HCT116 (cell line): ENCODE data around the gene ATF5.
"Not testable (repeated sequence)": the region's sequence is repeated elsewhere in the genome, so short reads cannot be mapped to it uniquely, and the experiment has no call there.

Experiments
- EGR1 ChIP-seq: IDR thresholded peaks from 2 replicates; pipeline ENCODE4 v1.6.1; 2012; ENCODE audit warnings: low read depth
- EZH2 ChIP-seq: fragments of 200-600 bp; sonication (generic); IDR thresholded peaks from 2 replicates; pipeline ENCODE4 v1.6.1; 2017; ENCODE audit warnings: antibody characterized with exemption, mixed run types
- POLR2A ChIP-seq: IDR thresholded peaks from 2 replicates; pipeline ENCODE4 v1.7.0; 2011; ENCODE audit warnings: borderline replicate concordance; ENCODE audit not compliant: insufficient read depth, insufficient read length; ENCODE audit errors: extremely low read depth
- POLR2AphosphoS5 ChIP-seq: IDR thresholded peaks from 2 replicates; pipeline ENCODE4 v1.6.1; 2011; ENCODE audit warnings: mild to moderate bottlenecking, low read depth, low read length, moderate library complexity
- SIN3A ChIP-seq: IDR thresholded peaks from 2 replicates; pipeline ENCODE4 v1.6.1; 2012; ENCODE audit warnings: low read depth
- YY1 ChIP-seq: IDR thresholded peaks from 2 replicates; pipeline ENCODE4 v1.6.1; 2011; ENCODE audit warnings: low read length, low read depth, moderate library complexity, mild to moderate bottlenecking; ENCODE audit not compliant: insufficient replicate concordance; ENCODE audit errors: extremely low read depth
- TF ChIP-seq, protein P1 (sequence below), 3 experiments: fragments of 200-600 bp in 1 of 3; sonication (generic) in 1 of 3; IDR thresholded peaks in 2 of 3; conservative IDR thresholded peaks in 1 of 3; 2 replicates each; pipeline ENCODE4 v1.5.1; 2012 to 2017; ENCODE audit warnings: low read depth in 2 of 3, low read length in 2 of 3, antibody characterized with exemption in 1 of 3, borderline replicate concordance in 1 of 3, control low read depth in 1 of 3, mild to moderate bottlenecking in 1 of 3, mixed read lengths in 1 of 3, mixed run types in 1 of 3, moderate library complexity in 1 of 3; ENCODE audit not compliant: insufficient read depth in 1 of 3
- TF ChIP-seq, protein P2 (sequence below): IDR thresholded peaks from 2 replicates; pipeline ENCODE4 v1.6.1; 2012; ENCODE audit warnings: low read depth

DNA sequence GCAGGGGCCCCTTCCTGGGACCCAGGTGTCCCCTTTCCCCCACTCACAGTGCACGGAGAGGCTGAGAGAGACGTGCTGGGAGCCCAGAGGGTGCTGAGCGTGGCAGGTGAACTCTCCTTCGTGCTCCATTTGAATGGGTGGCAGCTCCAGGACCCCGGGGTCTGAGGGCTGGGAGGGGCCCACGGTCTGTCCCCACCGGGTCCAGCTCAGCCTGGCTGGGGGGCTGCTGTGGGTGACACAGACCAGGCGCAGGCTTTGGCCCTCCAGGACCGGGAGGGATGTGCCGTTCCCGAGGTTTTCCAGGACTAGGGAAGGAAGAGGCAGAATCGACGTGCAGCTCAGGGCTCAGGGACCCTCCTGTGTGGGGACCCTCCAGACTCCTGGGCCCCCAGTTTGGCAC is 29.6 kb downstream of the ATF5 start:
- TF ChIP-seq, protein P1, sequence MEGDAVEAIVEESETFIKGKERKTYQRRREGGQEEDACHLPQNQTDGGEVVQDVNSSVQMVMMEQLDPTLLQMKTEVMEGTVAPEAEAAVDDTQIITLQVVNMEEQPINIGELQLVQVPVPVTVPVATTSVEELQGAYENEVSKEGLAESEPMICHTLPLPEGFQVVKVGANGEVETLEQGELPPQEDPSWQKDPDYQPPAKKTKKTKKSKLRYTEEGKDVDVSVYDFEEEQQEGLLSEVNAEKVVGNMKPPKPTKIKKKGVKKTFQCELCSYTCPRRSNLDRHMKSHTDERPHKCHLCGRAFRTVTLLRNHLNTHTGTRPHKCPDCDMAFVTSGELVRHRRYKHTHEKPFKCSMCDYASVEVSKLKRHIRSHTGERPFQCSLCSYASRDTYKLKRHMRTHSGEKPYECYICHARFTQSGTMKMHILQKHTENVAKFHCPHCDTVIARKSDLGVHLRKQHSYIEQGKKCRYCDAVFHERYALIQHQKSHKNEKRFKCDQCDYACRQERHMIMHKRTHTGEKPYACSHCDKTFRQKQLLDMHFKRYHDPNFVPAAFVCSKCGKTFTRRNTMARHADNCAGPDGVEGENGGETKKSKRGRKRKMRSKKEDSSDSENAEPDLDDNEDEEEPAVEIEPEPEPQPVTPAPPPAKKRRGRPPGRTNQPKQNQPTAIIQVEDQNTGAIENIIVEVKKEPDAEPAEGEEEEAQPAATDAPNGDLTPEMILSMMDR (IDR thresholded peaks at IDR 0.05 in 2 of 3, conservative IDR thresholded peaks at IDR 0.05 in 1 of 3; ENCODE audit: borderline replicate concordance in 1 of 3, insufficient read depth in 1 of 3, low read depth in 2 of 3, low read length in 2 of 3) = not testable (repeated sequence)
- not testable (repeated sequence) for TF ChIP-seq POLR2AphosphoS5, EZH2, EGR1, POLR2A, YY1, SIN3A
- TF ChIP-seq, protein P2, sequence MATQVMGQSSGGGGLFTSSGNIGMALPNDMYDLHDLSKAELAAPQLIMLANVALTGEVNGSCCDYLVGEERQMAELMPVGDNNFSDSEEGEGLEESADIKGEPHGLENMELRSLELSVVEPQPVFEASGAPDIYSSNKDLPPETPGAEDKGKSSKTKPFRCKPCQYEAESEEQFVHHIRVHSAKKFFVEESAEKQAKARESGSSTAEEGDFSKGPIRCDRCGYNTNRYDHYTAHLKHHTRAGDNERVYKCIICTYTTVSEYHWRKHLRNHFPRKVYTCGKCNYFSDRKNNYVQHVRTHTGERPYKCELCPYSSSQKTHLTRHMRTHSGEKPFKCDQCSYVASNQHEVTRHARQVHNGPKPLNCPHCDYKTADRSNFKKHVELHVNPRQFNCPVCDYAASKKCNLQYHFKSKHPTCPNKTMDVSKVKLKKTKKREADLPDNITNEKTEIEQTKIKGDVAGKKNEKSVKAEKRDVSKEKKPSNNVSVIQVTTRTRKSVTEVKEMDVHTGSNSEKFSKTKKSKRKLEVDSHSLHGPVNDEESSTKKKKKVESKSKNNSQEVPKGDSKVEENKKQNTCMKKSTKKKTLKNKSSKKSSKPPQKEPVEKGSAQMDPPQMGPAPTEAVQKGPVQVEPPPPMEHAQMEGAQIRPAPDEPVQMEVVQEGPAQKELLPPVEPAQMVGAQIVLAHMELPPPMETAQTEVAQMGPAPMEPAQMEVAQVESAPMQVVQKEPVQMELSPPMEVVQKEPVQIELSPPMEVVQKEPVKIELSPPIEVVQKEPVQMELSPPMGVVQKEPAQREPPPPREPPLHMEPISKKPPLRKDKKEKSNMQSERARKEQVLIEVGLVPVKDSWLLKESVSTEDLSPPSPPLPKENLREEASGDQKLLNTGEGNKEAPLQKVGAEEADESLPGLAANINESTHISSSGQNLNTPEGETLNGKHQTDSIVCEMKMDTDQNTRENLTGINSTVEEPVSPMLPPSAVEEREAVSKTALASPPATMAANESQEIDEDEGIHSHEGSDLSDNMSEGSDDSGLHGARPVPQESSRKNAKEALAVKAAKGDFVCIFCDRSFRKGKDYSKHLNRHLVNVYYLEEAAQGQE = not testable (repeated sequence)
